SK-N-DZ (cell line): Measurements from ENCODE around the gene CCDC77.

Source experiments
- DNase-seq: peaks from one replicate; pipeline ENCODE4 v3.0.0-alpha.2; 2015; ENCODE audit warnings: low spot score

The CCDC77 gene

DNA sequence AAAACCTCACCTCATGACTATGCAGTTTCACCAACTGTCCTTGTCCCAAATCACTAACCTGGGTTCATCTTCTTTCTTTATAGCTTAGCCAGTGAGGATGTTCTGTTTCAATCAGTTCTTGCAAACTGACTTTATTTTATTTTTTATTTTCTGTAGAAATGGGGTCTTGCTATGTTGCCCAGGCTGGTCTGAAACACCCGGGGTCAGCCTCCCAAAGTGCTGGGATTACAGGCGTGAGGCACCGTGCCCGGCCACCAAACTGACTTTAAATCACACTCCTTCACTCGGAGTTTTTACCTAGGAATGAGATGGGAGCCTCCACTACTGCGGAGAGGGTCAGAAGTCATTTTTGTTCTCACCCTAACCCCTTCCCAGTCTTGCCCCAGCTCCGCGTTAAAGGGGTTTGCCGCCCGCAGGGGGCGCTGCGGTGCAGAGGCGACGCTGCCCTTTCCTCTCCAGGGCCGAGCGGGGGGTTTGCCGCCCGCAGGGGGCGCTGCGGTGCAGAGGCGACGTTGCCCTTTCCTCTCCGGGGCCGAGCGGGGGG is 51.3 kb downstream of the CCDC77 start:
- DNase-seq: no peak

- DNase-seq: no peak
Measured at GRCh38 chr12:454833-455232, 53.4 kb downstream of the CCDC77 start.

- DNase-seq: no peak
Measured at GRCh38 chr12:455821-456220, 54.4 kb downstream of the CCDC77 start.

- no peak for DNase-seq
Measured at GRCh38 chr12:457676-458075, 56.2 kb downstream of the CCDC77 start.

- no peak for DNase-seq
Measured at GRCh38 chr12:459050-459429, 57.6 kb downstream of the CCDC77 start.

GRCh38 chr12:459430-460258 is 58.2 kb downstream of the CCDC77 start, which contains the start of gene B4GALNT3:
Gene B4GALNT3 (plus strand): TSS chr12:459939. CDS start chr12:460377, 438 bp downstream.
- peak; percentile 65 for DNase-seq

GRCh38 chr12:460261-461230 is 59.1 kb downstream of the CCDC77 start:
- DNase-seq: no peak

DNA sequence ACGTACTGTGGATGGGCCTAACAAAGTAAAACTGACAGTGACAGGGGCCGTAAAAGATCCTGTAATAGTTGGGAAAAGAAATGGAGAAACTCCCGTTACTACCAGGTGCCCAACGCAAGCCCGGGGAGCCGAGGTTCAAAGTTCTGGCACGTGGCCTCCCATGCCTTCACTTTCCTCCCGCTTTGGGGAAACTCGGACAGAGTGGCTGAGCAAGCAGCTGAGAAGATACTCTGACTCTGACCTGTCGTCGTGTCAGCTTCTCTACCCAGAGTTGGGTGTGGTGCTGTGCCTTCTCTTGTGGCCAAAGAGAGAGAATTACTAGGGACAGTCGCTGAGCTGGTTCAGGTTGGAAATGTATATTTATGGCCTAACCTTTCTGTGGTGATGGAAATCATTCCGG is 60.0 kb downstream of the CCDC77 start:
- DNase-seq: no peak

DNA sequence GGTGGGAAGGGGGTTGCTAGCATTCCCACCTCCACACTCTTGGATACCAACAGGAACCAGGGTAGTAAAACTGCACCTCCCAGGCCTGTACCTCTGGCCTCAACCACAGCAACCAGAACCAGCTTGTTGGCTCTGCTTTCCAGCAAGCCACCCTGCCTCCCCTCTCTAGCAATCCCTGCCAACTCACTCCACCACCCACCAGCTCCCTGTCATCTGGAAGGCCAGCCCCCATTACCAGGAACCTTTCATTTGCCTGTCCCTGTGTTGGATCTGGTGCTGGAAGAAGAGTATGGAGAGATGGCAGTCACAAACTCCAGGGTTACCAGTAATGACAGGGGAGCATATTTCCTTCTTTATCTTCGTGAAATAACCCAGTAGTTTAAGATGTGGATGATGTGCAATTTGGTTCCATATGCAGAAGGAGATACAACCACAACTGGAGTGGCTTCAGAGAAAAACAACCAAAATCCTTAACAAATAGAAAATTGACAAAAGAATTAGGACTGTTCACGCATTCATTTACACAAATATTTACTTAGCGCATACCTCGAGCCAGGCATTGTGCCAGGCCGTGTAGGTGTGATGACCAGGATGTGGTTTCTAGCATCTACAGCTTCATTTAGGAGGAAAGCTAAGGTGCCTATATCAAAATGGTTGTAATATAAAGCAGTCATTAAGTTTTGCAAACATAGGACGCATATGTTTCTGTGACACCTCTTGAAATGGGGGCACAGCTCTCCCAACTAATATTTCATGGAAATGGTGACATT is 61.7 kb downstream of the CCDC77 start:
- no peak for DNase-seq

DNA sequence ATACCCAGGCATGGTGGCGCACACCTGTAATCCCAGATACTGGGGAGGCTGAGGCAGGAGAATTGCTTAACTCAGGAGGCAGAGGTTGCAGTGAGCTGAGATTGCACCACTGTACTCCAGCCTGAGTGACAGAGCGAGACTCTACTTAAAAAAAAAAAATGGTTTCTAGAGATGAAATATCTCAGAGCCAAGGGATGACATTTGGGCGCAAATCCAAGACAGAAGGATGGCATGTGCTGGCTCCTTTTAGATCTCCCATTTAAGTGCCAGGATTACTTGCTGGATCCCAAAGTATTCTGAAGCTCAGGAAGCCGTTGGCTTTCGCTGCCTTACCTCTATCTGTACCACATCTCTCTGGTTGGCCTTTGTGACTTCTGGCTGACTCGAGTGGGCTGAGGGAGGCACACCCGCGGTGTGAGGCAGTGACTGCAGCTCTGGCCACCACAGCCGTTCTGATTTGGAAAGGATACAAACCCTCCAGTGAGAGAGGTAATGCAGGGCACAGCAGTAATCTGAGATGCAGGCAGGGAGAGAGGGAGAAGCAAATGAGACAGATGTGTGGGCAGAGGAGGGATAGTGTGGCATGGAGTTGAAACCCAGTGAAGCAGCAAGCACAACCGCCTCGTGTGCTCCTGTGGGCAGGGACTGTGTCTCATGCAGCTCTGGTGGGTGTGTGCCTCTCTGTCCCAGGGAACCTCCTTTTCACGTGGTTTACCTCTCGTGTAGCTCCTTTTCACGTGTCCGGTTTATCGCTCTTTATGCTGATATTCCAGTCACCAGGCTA is 63.2 kb downstream of the CCDC77 start:
- no peak for DNase-seq

DNA sequence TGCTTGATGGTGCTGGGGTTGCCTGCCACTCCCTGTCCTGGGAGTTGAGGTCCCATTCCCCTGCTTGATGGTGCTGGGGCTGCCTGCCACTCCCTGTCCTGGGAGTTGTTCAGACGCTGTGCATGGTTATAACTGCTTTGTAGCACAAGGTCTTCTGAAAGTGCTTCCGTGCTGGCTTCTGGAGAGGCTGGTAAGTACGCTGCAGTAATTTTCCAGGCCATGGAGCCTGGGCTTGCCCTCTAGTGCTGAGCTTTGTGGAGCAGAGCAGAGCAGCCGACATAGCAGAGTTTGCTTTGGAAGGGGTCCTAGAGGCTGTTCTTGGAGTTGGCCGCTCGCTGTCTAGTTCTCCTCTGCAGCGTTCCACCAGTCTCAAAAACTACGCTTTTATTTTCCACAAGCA is 64.6 kb downstream of the CCDC77 start:
- DNase-seq: no peak

- no peak for DNase-seq
Measured at GRCh38 chr12:466762-467161, 65.3 kb downstream of the CCDC77 start.

- DNase-seq: no peak
Measured at GRCh38 chr12:467591-467990, 66.1 kb downstream of the CCDC77 start.

- no peak for DNase-seq
Measured at GRCh38 chr12:468671-469389, 67.4 kb downstream of the CCDC77 start.

DNA sequence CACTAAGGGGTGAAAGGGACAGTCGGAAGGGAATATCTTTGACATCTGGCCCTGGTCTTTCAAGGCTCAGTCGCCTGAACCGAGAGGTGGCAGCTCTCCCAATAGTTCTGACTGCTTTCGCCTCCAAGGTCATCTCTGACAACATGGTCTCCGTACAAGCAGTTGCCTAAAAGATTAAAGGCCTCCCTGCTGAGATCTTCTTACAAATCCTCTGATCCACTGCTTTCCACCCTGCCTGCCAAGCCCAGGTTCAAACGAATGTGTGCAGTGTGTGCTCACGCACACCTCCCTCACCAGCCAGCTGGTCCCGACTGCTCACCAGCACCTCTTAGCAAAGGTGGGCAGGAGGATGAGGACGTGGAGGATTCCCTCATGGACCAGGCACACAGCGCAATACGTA is 68.7 kb downstream of the CCDC77 start:
- DNase-seq: no peak

- DNase-seq: no peak
Measured at GRCh38 chr12:473198-473597, 71.8 kb downstream of the CCDC77 start.

DNA sequence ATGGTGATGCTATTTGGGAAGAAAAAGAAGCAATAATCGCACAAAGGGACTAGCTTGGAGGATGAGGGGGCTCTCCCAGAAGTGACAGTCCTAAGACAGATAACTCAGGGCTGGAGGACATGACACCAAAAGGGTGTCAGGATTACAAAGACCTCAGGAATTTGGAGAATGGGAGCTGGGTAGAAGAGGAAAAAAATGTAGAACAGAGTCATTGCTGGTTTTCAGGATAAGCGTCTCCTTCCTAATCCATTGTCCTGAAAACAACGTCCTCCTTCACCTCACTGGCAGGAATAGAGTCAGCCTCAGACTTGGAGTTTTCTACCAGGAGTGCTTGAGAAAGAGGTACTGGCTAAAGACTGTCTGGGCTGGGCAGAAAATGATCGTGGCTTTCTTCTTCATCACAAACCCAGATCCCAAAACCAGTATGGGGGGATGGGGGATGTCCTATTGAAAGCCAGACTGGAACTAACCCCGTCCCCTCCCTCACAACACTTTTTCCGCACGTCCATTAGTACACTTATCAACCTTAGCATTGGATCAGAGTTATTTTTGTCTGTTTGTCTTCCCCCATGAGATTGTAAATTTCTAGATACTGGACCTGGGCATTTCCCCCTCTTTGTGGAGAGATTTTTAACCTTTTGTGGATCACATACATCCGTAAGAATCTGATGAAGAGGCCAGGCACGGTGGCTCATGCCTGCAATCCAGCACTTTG is 72.6 kb downstream of the CCDC77 start:
- no peak for DNase-seq

DNA sequence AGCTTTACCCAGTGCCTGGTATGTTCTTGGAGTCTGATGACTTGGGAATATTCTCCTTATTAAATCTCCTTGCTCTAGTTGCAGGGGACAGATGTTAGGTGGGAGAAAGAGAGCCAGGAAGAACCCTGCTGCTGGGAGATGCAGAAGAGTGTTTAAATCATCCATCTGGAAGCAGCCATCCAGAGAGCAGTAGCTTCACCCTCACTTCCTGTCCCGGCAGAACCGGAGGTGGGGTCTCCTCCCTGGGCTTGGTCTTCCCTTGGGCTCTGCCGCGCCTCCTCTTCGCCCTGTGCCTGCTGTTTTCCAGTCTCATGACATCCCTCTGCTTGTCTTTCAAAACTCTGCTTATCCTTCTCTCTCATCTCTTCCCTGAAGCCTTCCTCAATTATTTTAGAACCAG is 73.8 kb downstream of the CCDC77 start:
- no peak for DNase-seq

GRCh38 chr12:479161-479560 is 77.7 kb downstream of the CCDC77 start:
- no peak for DNase-seq
